SU-DHL-6 (cell line): ENCODE data around the gene KDM1B.

ENCODE experiments used
- H2AFZ ChIP-seq: fragments of 200-600 bp; sonication (generic); 2 replicates; pipeline ENCODE4 v1.6.1; 2014; ENCODE audit warnings: low read depth, mild to moderate bottlenecking, moderate library complexity, mixed read lengths, antibody characterized with exemption, low read length; ENCODE audit not compliant: severe bottlenecking
- H3F3A ChIP-seq: fragments of 200-600 bp; shearing (Covaris generic); 2 replicates; pipeline ENCODE4 v1.6.0; 2016; ENCODE audit warnings: antibody characterized with exemption, mild to moderate bottlenecking; ENCODE audit not compliant: insufficient read depth
- H3K27ac ChIP-seq: fragments of 200-600 bp; sonication (generic); 2 replicates; pipeline ENCODE4 v1.5.1; 2016; ENCODE audit warnings: low read depth, mild to moderate bottlenecking, low read length, moderate library complexity, mixed read lengths
- H3K27me3 ChIP-seq: fragments of 200-600 bp; sonication (generic), shearing (Covaris generic); 2 replicates; pipeline ENCODE4 v1.6.0; 2014; ENCODE audit warnings: mild to moderate bottlenecking, low read length
- H3K36me3 ChIP-seq: fragments of 200-600 bp; sonication (generic); 2 replicates; pipeline ENCODE4 v1.6.1; 2014; ENCODE audit warnings: mild to moderate bottlenecking, low read length, mixed read lengths
- H3K4me2 ChIP-seq: fragments of 300-600, 200-600 bp; shearing (Covaris generic), sonication (generic); 2 replicates; pipeline ENCODE4 v1.6.0; 2014; ENCODE audit warnings: low read length, low read depth, mild to moderate bottlenecking; ENCODE audit not compliant: poor library complexity, severe bottlenecking
- H3K4me3 ChIP-seq: fragments of 200-600 bp; sonication (generic); 2 replicates; pipeline ENCODE4 v1.5.1; 2014; ENCODE audit warnings: antibody characterized with exemption, low read length, mild to moderate bottlenecking, mixed read lengths; ENCODE audit not compliant: insufficient read depth, poor library complexity, severe bottlenecking
- H3K79me2 ChIP-seq: fragments of 200-600 bp; sonication (generic); 2 replicates; pipeline ENCODE4 v1.6.1; 2014; ENCODE audit warnings: mild to moderate bottlenecking, low read length, moderate library complexity; ENCODE audit not compliant: insufficient read depth
- H3K9ac ChIP-seq: fragments of 200-600 bp; sonication (generic); 2 replicates; pipeline ENCODE4 v1.7.0; 2014; ENCODE audit warnings: mild to moderate bottlenecking, low read length
- H3K9me2 ChIP-seq: fragments of 200-600 bp; sonication (generic); replicated peaks from 2 replicates; pipeline ENCODE4 v1.6.1; 2014; ENCODE audit warnings: low read length; ENCODE audit not compliant: insufficient read depth
- H3K9me3 ChIP-seq: fragments of 200-600 bp; sonication (generic); 2 replicates; pipeline ENCODE4 v1.6.1; 2014; ENCODE audit warnings: low read length, mixed read lengths; ENCODE audit not compliant: insufficient read depth
- H4K20me1 ChIP-seq: fragments of 200-600 bp; sonication (generic); 2 replicates; pipeline ENCODE4 v1.6.1; 2014; ENCODE audit warnings: low read depth, mild to moderate bottlenecking, antibody characterized with exemption, low read length, moderate library complexity, mixed read lengths
- CTCF ChIP-seq: fragments of 200-600 bp; sonication (generic); IDR thresholded peaks from one replicate; pipeline ENCODE4 v1.5.1; 2017; ENCODE audit warnings: antibody characterized with exemption, mild to moderate bottlenecking, low read length, moderate library complexity; ENCODE audit not compliant: insufficient read depth, poor library complexity, severe bottlenecking
- EZH2phosphoT487 ChIP-seq: fragments of 200-600 bp; sonication (generic), shearing (Covaris generic); conservative IDR thresholded peaks from 2 replicates; pipeline ENCODE4 v1.6.1; 2018; ENCODE audit warnings: mild to moderate bottlenecking, antibody characterized with exemption, low read length, moderate library complexity, mixed read lengths

The KDM1B gene

GRCh38 chr6:18253635-18254034, 98.4 kb downstream of the KDM1B start:
- Histone ChIP-seq H4K20me1 (peaks cover 88% of the 10 kb centered on the region), H3K4me2 (no peak overlapping the region), H3K36me3 (peaks cover 92% of the 10 kb centered on the region)

GRCh38 chr6:18254793-18255192, 99.6 kb downstream of the KDM1B start:
- no peaks in the 10 kb centered on the region for H3K27me3 ChIP-seq
- H3K4me2 ChIP-seq, result no peak overlapping the region
- peaks cover 85% of the 10 kb centered on the region for H4K20me1 ChIP-seq
- no peaks in the 10 kb centered on the region for H3K9me2 ChIP-seq
- no peak overlapping the region for H2AFZ ChIP-seq
- no peak for TF ChIP-seq CTCF
- no peak for TF ChIP-seq EZH2phosphoT487
- no peaks in the 10 kb centered on the region for H3K9me3 ChIP-seq
- H3F3A ChIP-seq, result peaks cover 56% of the 10 kb centered on the region
- peaks cover 100% of the 10 kb centered on the region for H3K79me2 ChIP-seq
- no peak overlapping the region for H3K27ac ChIP-seq
- no peak overlapping the region for H3K9ac ChIP-seq
- H3K36me3 ChIP-seq, result peaks cover 88% of the 10 kb centered on the region
- H3K4me3 ChIP-seq, result no peak overlapping the region

More at GRCh38 chr6:18253635-18254034, 98.4 kb downstream of the KDM1B start:
- H3K27me3 ChIP-seq, result no peaks in the 10 kb centered on the region
- peaks cover 59% of the 10 kb centered on the region for H3F3A ChIP-seq
- H3K27ac ChIP-seq, result no peak overlapping the region
- H2AFZ ChIP-seq, result no peak overlapping the region
- no peak overlapping the region for H3K4me3 ChIP-seq
- no peaks in the 10 kb centered on the region for H3K9me3 ChIP-seq
- H3K79me2 ChIP-seq, result peaks cover 100% of the 10 kb centered on the region
- no peak for TF ChIP-seq EZH2phosphoT487
- TF ChIP-seq CTCF, result no peak
- no peak overlapping the region for H3K9ac ChIP-seq
- no peaks in the 10 kb centered on the region for H3K9me2 ChIP-seq

GRCh38 chr6:18259675-18260447, 104.6 kb downstream of the KDM1B start:
- peak overlapping the region; percentile 94; the same call in 1 of the 2 replicates for H3K9ac ChIP-seq
- H3F3A ChIP-seq, result peaks cover 64% of the 10 kb centered on the region
- peak overlapping the region; percentile 86 for H3K27ac ChIP-seq
- H3K27me3 ChIP-seq, result no peaks in the 10 kb centered on the region
- peaks cover 72% of the 10 kb centered on the region for H4K20me1 ChIP-seq
- H3K9me2 ChIP-seq, result no peaks in the 10 kb centered on the region
- H3K9me3 ChIP-seq, result no peaks in the 10 kb centered on the region
- peak overlapping the region; percentile 97 for H3K4me2 ChIP-seq
- no peak overlapping the region for H3K4me3 ChIP-seq
- H3K36me3 ChIP-seq, result peaks cover 60% of the 10 kb centered on the region
- TF ChIP-seq EZH2phosphoT487 (no peak), CTCF (no peak)
- H2AFZ ChIP-seq, result no peak overlapping the region
- peaks cover 94% of the 10 kb centered on the region for H3K79me2 ChIP-seq
